Liver (tissue), 3 donors: ENCODE measurements around the gene KRR1.

Experiments
- CTCF ChIP-seq: fragments of 150-350 bp; IDR thresholded peaks from 2 replicates; pipeline ENCODE4 v1.5.1; 2017; ENCODE audit warnings: improper control_type of control experiment, low read depth, low read length; ENCODE audit not compliant: missing input control
- TAF1 ChIP-seq: conservative IDR thresholded peaks from 2 replicates; pipeline ENCODE4 v1.6.1; 2016; ENCODE audit warnings: antibody characterized with exemption, mild to moderate bottlenecking
- YY1 ChIP-seq: IDR thresholded peaks from 2 replicates; pipeline ENCODE4 v1.6.1; 2016; ENCODE audit warnings: antibody characterized with exemption, mild to moderate bottlenecking
- donor health status: healthy.
- donor health status: healthy.

GRCh38 chr12:75483431-75483830 lies 28.0 kb downstream of the KRR1 start:
- TF ChIP-seq CTCF, result no peak
- TF ChIP-seq TAF1, result no peak
- no peak for TF ChIP-seq YY1
